Loucy (cell line): ENCODE data around the gene NET1.

Experiments
- H2AFZ ChIP-seq: fragments of 200-600 bp; sonication (generic); 2 replicates; pipeline ENCODE4 v1.6.0; 2016; ENCODE audit warnings: antibody characterized with exemption, mild to moderate bottlenecking, low read length, moderate library complexity
- H3F3A ChIP-seq: fragments of 200-600 bp; 2 replicates; pipeline ENCODE4 v1.6.0; 2016; ENCODE audit warnings: antibody characterized with exemption, low read depth, mild to moderate bottlenecking
- H3K27me3 ChIP-seq: fragments of 200-600 bp; sonication (generic); 2 replicates; pipeline ENCODE4 v1.6.1; 2014; ENCODE audit warnings: low read length, mild to moderate bottlenecking; ENCODE audit not compliant: insufficient read depth, poor library complexity, severe bottlenecking
- H3K36me3 ChIP-seq: fragments of 200-600 bp; sonication (generic); 2 replicates; pipeline ENCODE4 v1.6.1; 2016; ENCODE audit warnings: low read length; ENCODE audit not compliant: insufficient read depth
- H3K4me1 ChIP-seq: fragments of 200-600 bp; sonication (generic); 2 replicates; pipeline ENCODE4 v1.5.1; 2014; ENCODE audit warnings: low read length, mild to moderate bottlenecking; ENCODE audit not compliant: insufficient read depth, poor library complexity, severe bottlenecking
- H3K4me2 ChIP-seq: fragments of 200-600 bp; sonication (generic); 2 replicates; pipeline ENCODE4 v1.6.0; 2014; ENCODE audit warnings: antibody characterized with exemption, low read length, low read depth, mild to moderate bottlenecking; ENCODE audit not compliant: poor library complexity, severe bottlenecking
- H3K4me3 ChIP-seq: fragments of 200-600 bp; sonication (generic); 2 replicates; pipeline ENCODE4 v1.5.1; 2014; ENCODE audit warnings: low read length, mild to moderate bottlenecking, mixed read lengths; ENCODE audit not compliant: poor library complexity, severe bottlenecking
- H3K79me2 ChIP-seq: fragments of 200-600 bp; sonication (generic); 2 replicates; pipeline ENCODE4 v1.6.1; 2014; ENCODE audit warnings: low read length; ENCODE audit not compliant: insufficient read depth
- H3K9ac ChIP-seq: fragments of 200-600 bp; sonication (generic); 2 replicates; pipeline ENCODE4 v1.6.0; 2014; ENCODE audit warnings: mild to moderate bottlenecking, low read depth, low read length, moderate library complexity; ENCODE audit not compliant: poor library complexity, severe bottlenecking
- H3K9me2 ChIP-seq: fragments of 200-600 bp; sonication (generic); replicated peaks from 2 replicates; pipeline ENCODE4 v1.6.1; 2016; ENCODE audit warnings: low read depth, low read length, mixed read lengths
- H3K9me3 ChIP-seq: fragments of 200-600 bp; sonication (generic); 2 replicates; pipeline ENCODE4 v1.6.1; 2014; ENCODE audit warnings: mild to moderate bottlenecking, antibody characterized with exemption, low read length, low read depth; ENCODE audit not compliant: insufficient read depth
- H4K20me1 ChIP-seq: fragments of 200-600 bp; sonication (generic); 2 replicates; pipeline ENCODE4 v1.6.0; 2014; ENCODE audit warnings: antibody characterized with exemption, low read length, mild to moderate bottlenecking; ENCODE audit not compliant: insufficient read depth, poor library complexity, severe bottlenecking
- EZH2phosphoT487 ChIP-seq: fragments of 200-600 bp; IDR thresholded peaks from 2 replicates; pipeline ENCODE4 v1.6.1; 2018; ENCODE audit warnings: antibody characterized with exemption, mild to moderate bottlenecking, moderate library complexity, borderline replicate concordance
- TF ChIP-seq, protein P1 (sequence below): fragments of 200-600 bp; sonication (generic); conservative IDR thresholded peaks from 2 replicates; pipeline ENCODE4 v1.5.1; 2014; ENCODE audit warnings: mild to moderate bottlenecking, antibody characterized with exemption, low read length

NET1 gene

DNA sequence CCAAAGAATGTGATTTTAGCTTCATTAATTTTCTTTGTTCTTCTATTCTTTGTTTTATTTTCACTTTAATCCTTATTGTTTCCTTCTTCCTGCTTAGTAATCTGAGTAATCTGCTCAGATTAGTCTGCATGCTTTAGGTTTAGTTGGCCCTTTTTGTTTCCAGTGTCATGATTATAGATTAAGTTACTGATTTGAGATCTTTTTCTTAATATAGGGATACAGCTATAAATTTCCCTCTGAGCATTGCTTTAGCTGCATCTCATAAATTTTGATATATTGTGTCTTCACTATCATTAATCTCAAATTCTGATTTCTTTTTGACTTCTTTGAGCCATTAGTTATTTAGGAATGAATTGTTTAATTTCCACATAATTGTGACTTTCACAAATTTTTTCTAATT is 6.2 kb downstream of the NET1 start:
- Histone ChIP-seq H3K79me2 (peaks cover 100% of the 10 kb centered on the region), H3K9ac (no peak overlapping the region), H2AFZ (no peak overlapping the region), H4K20me1 (peaks cover 39% of the 10 kb centered on the region), H3K27me3 (no peaks in the 10 kb centered on the region), H3F3A (no peaks in the 10 kb centered on the region), H3K4me2 (peak overlapping the region; percentile 42), H3K9me3 (peaks cover 8% of the 10 kb centered on the region; the same call in 1 of the 2 replicates), H3K9me2 (no peaks in the 10 kb centered on the region), H3K36me3 (no peaks in the 10 kb centered on the region), H3K4me1 (peaks cover 48% of the 10 kb centered on the region), H3K4me3 (no peak overlapping the region)
- TF ChIP-seq, protein P1, sequence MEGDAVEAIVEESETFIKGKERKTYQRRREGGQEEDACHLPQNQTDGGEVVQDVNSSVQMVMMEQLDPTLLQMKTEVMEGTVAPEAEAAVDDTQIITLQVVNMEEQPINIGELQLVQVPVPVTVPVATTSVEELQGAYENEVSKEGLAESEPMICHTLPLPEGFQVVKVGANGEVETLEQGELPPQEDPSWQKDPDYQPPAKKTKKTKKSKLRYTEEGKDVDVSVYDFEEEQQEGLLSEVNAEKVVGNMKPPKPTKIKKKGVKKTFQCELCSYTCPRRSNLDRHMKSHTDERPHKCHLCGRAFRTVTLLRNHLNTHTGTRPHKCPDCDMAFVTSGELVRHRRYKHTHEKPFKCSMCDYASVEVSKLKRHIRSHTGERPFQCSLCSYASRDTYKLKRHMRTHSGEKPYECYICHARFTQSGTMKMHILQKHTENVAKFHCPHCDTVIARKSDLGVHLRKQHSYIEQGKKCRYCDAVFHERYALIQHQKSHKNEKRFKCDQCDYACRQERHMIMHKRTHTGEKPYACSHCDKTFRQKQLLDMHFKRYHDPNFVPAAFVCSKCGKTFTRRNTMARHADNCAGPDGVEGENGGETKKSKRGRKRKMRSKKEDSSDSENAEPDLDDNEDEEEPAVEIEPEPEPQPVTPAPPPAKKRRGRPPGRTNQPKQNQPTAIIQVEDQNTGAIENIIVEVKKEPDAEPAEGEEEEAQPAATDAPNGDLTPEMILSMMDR, result no peak
- no peak for TF ChIP-seq EZH2phosphoT487

DNA sequence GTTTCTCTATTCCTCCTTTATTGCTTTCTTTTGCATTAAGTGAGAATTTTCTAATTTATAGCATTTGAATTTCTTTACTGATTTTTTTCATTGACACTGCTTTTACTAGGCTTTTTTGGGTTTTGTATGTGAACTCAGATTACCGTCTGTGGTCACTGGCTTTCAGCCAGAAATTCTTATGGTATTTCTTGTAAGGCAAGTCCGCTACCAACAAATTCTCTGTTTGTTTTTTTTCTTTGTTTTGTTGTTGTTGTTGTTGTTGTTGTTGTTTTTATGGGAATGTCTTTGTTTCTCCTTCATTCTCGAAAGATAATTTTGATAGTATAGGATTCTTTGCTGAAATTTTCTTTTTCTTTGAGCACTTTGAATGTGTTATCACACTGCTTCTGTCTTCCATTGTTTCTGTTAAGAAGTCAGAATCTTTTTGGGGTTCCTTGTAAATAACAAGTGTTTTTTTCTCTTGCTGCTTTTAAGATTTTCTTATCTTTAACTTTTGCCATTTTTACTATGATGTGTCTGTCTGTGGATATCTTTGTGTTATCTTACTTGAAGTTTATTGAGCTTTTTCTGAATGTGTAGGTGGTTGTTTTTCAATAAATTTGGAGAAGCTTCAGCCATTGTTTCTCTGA is 7.2 kb downstream of the NET1 start:
- Histone ChIP-seq H3K36me3 (no peaks in the 10 kb centered on the region), H3K79me2 (peaks cover 100% of the 10 kb centered on the region)

DNA sequence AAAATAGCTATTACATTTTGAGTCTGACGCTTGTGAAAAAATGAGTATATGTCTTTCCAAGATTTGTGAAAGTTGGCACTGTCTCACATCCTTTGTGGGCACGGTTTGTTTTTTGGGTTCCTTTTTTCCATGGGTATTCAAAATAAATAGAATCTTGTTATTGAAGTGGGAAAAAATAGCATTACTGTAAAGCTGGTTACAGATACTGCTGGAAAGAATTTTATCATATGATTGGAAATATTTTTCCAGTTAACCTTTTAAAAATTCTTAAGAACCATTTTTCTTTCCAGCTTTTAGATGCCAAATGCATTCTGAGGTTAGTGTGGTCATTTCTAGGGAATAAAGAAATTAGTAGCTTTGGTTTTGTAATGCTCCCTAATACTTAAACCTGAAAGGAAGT is 11.4 kb downstream of the NET1 start:
- Histone ChIP-seq H3K9me2 (no peaks in the 10 kb centered on the region), H4K20me1 (peaks cover 23% of the 10 kb centered on the region), H3K9ac (no peak overlapping the region), H2AFZ (no peak overlapping the region), H3K79me2 (peaks cover 91% of the 10 kb centered on the region), H3K36me3 (peaks cover 18% of the 10 kb centered on the region), H3K4me3 (no peak overlapping the region), H3K9me3 (peaks cover 5% of the 10 kb centered on the region; the same call in 1 of the 2 replicates), H3K4me2 (no peak overlapping the region), H3F3A (no peaks in the 10 kb centered on the region), H3K4me1 (peaks cover 34% of the 10 kb centered on the region), H3K27me3 (no peaks in the 10 kb centered on the region)
- TF ChIP-seq, protein P1, result no peak
- TF ChIP-seq EZH2phosphoT487, result no peak

More for the DNA sequence above, 7.2 kb downstream of the NET1 start:
- H2AFZ ChIP-seq, result no peak overlapping the region
- no peaks in the 10 kb centered on the region for H3F3A ChIP-seq
- H4K20me1 ChIP-seq, result peaks cover 33% of the 10 kb centered on the region
- H3K4me1 ChIP-seq, result peaks cover 49% of the 10 kb centered on the region
- TF ChIP-seq, protein P1, result no peak
- no peak for TF ChIP-seq EZH2phosphoT487
- no peaks in the 10 kb centered on the region for H3K27me3 ChIP-seq
- H3K9me3 ChIP-seq, result peaks cover 8% of the 10 kb centered on the region; the same call in 1 of the 2 replicates
- no peak overlapping the region for H3K9ac ChIP-seq
- no peaks in the 10 kb centered on the region for H3K9me2 ChIP-seq
- peak overlapping the region; percentile 42 for H3K4me2 ChIP-seq
- H3K4me3 ChIP-seq, result no peak overlapping the region
